ENCODE results near the gene SLIT3.

The SLIT3 gene

DNA sequence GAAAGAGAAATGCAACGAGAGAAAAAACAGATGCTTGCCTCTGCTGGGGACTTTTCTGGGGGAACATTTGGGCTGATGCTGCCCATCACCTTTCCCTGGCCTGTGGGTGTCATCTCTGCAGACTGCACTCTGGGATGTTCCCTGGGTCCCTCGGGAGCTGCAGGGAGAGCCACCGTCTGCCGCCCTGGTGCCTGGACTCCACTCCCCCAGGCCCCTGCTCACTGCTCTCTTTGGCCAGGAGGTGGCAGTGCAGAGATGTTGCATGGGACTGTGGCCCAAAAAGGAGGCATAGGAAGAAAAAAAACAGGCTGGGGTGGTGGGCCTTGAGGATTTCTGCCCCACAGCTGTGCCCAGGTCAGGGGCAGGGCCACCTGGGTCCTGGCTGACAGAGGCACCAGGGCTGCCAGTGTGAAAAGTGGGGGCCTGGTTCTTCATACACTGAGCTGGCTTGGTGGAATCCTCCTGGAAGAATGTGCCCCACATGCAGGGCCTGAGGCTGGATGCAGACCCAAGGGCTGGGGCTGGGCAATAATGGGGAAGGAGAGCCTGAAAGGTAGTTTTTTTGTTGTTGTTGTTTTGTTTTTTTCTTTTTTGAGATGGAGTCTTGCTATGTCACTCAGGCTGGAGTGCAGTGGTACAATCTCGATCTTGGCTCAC lies 353.6 kb downstream of the SLIT3 start:
- Histone ChIP-seq H3K27me3 (ENCODE audit: low read depth, low read length) (no peaks in the 10 kb centered on the region), H3K27ac (ENCODE audit: low read length) (no peak overlapping the region), H3K9me3 (ENCODE audit: control insufficient read depth in 1 of 2, low read length in 2 of 2) (no peaks in the 10 kb centered on the region), H3K4me3 (ENCODE audit: low read depth in 1 of 2, low read length in 2 of 2) (no peak overlapping the region), H3K36me3 (ENCODE audit: control insufficient read depth in 1 of 2, insufficient read depth in 2 of 2, low read length in 2 of 2) (no peaks in the 10 kb centered on the region), H3K4me1 (ENCODE audit: control insufficient read depth in 1 of 2, insufficient read depth in 2 of 2, low read length in 2 of 2) (no peaks in the 10 kb centered on the region)

- Histone ChIP-seq H3K4me1 (ENCODE audit: control insufficient read depth in 1 of 2, insufficient read depth in 2 of 2, low read length in 2 of 2) (no peaks in the 10 kb centered on the region), H3K36me3 (ENCODE audit: control insufficient read depth in 1 of 2, insufficient read depth in 2 of 2, low read length in 2 of 2) (no peaks in the 10 kb centered on the region), H3K27me3 (ENCODE audit: low read depth, low read length) (no peaks in the 10 kb centered on the region), H3K27ac (ENCODE audit: low read length) (no peak overlapping the region), H3K4me3 (ENCODE audit: low read depth in 1 of 2, low read length in 2 of 2) (no peak overlapping the region), H3K9me3 (ENCODE audit: control insufficient read depth in 1 of 2, low read length in 2 of 2) (no peaks in the 10 kb centered on the region)
Measured at GRCh38 chr5:168946363-168946762, 354.6 kb downstream of the SLIT3 start.

DNA sequence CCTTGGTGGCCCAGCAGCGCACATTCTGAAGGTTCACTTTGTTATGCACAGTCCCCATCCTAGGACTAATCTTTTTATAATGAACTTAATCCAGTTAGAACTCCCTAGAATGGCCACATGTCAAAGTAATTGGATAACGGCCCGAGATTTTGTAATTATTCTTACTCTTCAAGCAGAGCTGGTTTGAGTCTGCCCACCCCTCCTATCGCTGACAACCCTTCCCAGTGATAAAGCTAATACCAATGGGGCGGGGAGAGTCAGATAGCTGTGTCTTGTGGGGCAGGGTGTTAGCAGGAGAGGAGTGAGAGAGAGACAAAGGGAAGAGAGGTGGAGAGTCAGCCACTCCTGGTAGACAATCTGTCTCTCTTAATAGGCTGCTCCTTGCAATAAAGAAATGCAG lies 356.9 kb downstream of the SLIT3 start:
- Histone ChIP-seq H3K36me3 (ENCODE audit: control insufficient read depth in 1 of 2, insufficient read depth in 2 of 2, low read length in 2 of 2) (no peaks in the 10 kb centered on the region), H3K4me3 (ENCODE audit: low read depth in 1 of 2, low read length in 2 of 2) (no peak overlapping the region), H3K27me3 (ENCODE audit: low read depth, low read length) (no peaks in the 10 kb centered on the region), H3K27ac (ENCODE audit: low read length) (no peak overlapping the region), H3K4me1 (ENCODE audit: control insufficient read depth in 1 of 2, insufficient read depth in 2 of 2, low read length in 2 of 2) (no peaks in the 10 kb centered on the region), H3K9me3 (ENCODE audit: control insufficient read depth in 1 of 2, low read length in 2 of 2) (no peaks in the 10 kb centered on the region)

DNA sequence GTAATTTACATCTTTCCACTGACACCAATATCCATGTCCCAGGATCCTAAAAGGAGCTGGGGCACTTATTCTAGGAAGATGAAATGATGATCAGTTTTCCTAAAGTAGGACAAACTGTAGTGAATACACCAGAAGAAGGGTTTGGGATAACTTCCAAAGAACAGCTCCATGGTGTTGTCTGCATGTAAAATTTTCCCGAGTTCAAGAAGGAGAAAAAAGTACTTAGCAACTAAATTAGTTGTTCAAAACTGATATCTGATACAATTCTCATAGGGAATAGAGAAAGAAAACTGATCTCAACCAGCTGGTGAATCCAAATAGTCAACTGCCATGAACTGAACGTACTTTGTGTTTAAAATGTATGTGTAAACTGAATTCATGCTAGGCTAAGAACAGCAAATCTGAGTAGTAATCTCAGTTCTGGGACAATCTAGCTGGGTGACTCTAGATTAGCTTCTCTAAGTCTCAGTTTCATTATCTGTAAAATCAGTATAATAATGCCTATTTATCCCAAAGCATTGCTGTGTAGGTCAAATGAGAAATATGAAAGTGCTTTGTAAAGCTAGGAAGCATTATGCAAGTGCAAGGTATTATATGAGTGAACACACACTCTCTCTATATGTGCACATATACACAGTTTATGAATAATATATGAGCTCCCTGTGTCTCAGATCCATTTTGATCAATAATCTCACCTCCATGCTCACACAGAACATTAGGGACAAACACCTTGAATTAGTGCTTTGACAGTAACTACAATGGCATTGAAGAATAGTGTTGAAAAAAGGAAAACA lies 357.7 kb downstream of the SLIT3 start:
- no peaks in the 10 kb centered on the region for H3K9me3 ChIP-seq (ENCODE audit: control insufficient read depth in 1 of 2, low read length in 2 of 2)
- H3K4me3 ChIP-seq (ENCODE audit: low read depth in 1 of 2, low read length in 2 of 2), result no peak overlapping the region
- no peaks in the 10 kb centered on the region for H3K27me3 ChIP-seq (ENCODE audit: low read depth, low read length)
- H3K27ac ChIP-seq (ENCODE audit: low read length), result no peak overlapping the region
- no peaks in the 10 kb centered on the region for H3K36me3 ChIP-seq (ENCODE audit: control insufficient read depth in 1 of 2, insufficient read depth in 2 of 2, low read length in 2 of 2)
- H3K4me1 ChIP-seq (ENCODE audit: control insufficient read depth in 1 of 2, insufficient read depth in 2 of 2, low read length in 2 of 2), result no peaks in the 10 kb centered on the region

DNA sequence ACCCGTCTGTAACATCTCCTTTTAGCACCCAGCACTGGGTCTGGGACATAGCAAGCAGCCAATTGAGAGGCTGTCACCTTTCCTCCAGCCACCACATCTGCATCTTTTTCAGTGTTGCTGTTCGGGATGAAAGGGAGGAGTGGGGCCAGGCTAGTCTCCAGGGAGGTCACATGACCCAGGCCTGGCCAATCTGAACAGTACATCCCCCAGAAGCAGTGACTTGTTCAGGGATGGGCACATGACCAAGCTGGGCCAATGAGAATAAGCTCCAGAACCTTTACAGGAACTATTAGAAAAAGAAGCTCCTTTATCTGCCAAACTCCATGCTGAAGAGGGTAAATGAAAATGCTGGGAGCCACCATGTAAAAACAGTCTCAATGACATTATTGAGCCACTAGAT lies 359.0 kb downstream of the SLIT3 start:
- Histone ChIP-seq H3K4me3 (ENCODE audit: low read depth in 1 of 2, low read length in 2 of 2) (no peak overlapping the region), H3K36me3 (ENCODE audit: control insufficient read depth in 1 of 2, insufficient read depth in 2 of 2, low read length in 2 of 2) (no peaks in the 10 kb centered on the region), H3K27me3 (ENCODE audit: low read depth, low read length) (no peaks in the 10 kb centered on the region), H3K4me1 (ENCODE audit: control insufficient read depth in 1 of 2, insufficient read depth in 2 of 2, low read length in 2 of 2) (no peaks in the 10 kb centered on the region), H3K27ac (ENCODE audit: low read length) (no peak overlapping the region), H3K9me3 (ENCODE audit: control insufficient read depth in 1 of 2, low read length in 2 of 2) (no peaks in the 10 kb centered on the region)

DNA sequence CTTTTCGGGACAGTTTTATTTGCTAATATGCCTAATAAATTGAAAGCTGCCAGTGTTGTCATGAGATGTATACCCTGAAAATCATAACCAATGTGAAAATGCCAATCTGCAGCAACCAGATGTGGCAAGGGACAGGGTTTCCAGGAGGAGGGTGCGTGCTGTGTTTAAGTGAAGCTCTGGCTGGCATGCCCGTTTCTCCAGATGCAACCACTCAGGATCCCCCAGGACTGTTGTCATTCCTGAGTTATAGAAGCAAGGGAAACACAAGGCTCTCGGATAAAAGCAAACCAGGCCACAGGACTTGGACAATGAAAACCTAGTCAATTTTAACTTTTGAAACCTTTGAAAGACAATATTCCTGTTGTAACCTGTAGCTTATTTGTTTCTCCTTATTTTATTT lies 360.2 kb downstream of the SLIT3 start:
- Histone ChIP-seq H3K4me3 (ENCODE audit: low read depth in 1 of 2, low read length in 2 of 2) (no peak overlapping the region), H3K36me3 (ENCODE audit: control insufficient read depth in 1 of 2, insufficient read depth in 2 of 2, low read length in 2 of 2) (no peaks in the 10 kb centered on the region), H3K27ac (ENCODE audit: low read length) (no peak overlapping the region), H3K9me3 (ENCODE audit: control insufficient read depth in 1 of 2, low read length in 2 of 2) (no peaks in the 10 kb centered on the region), H3K4me1 (ENCODE audit: control insufficient read depth in 1 of 2, insufficient read depth in 2 of 2, low read length in 2 of 2) (no peaks in the 10 kb centered on the region), H3K27me3 (ENCODE audit: low read depth, low read length) (no peaks in the 10 kb centered on the region)

GRCh38 chr5:168939887-168940544 lies 360.9 kb downstream of the SLIT3 start:
- no peak overlapping the region for H3K4me3 ChIP-seq (ENCODE audit: low read depth in 1 of 2, low read length in 2 of 2)
- no peaks in the 10 kb centered on the region for H3K27me3 ChIP-seq (ENCODE audit: low read depth, low read length)
- no peaks in the 10 kb centered on the region for H3K4me1 ChIP-seq (ENCODE audit: control insufficient read depth in 1 of 2, insufficient read depth in 2 of 2, low read length in 2 of 2)
- no peaks in the 10 kb centered on the region for H3K9me3 ChIP-seq (ENCODE audit: control insufficient read depth in 1 of 2, low read length in 2 of 2)
- no peaks in the 10 kb centered on the region for H3K36me3 ChIP-seq (ENCODE audit: control insufficient read depth in 1 of 2, insufficient read depth in 2 of 2, low read length in 2 of 2)
- no peak overlapping the region for H3K27ac ChIP-seq (ENCODE audit: low read length)

DNA sequence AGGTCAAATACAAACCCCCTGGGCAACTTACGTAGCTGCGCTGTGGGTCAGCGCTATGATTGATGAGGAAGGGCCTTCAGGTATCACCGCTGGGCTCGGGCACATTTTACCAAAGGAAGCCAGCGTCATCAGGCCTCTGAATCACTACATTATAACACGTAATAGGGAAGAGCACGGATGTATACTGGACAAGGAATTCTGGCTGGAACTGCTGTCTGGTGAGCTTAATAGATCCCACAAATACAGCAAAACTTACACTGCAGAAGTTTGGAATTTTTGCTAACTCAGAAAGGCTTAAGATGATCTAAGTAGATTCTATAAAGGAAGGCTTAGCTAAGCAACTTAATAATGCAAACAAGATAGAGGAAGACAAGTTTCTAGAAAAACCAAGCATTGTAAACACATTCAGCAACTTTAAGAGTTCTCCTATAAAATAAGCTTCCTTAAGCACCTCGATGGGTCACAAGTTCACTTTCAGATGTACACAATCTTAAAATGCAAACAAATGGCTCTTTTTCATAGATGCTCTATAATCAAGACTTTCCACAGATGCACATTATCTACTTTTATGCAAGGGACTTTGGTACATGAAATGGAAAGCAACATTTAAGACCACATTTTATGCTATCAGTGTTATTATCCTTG lies 361.7 kb downstream of the SLIT3 start:
- Histone ChIP-seq H3K27ac (ENCODE audit: low read length) (no peak overlapping the region), H3K4me1 (ENCODE audit: control insufficient read depth in 1 of 2, insufficient read depth in 2 of 2, low read length in 2 of 2) (no peaks in the 10 kb centered on the region), H3K4me3 (ENCODE audit: low read depth in 1 of 2, low read length in 2 of 2) (no peak overlapping the region), H3K9me3 (ENCODE audit: control insufficient read depth in 1 of 2, low read length in 2 of 2) (no peaks in the 10 kb centered on the region), H3K36me3 (ENCODE audit: control insufficient read depth in 1 of 2, insufficient read depth in 2 of 2, low read length in 2 of 2) (no peaks in the 10 kb centered on the region), H3K27me3 (ENCODE audit: low read depth, low read length) (no peaks in the 10 kb centered on the region)

GRCh38 chr5:168936511-168936910 lies 364.4 kb downstream of the SLIT3 start:
- Histone ChIP-seq H3K27ac (ENCODE audit: low read length) (no peak overlapping the region), H3K4me1 (ENCODE audit: control insufficient read depth in 1 of 2, insufficient read depth in 2 of 2, low read length in 2 of 2) (no peaks in the 10 kb centered on the region), H3K36me3 (ENCODE audit: control insufficient read depth in 1 of 2, insufficient read depth in 2 of 2, low read length in 2 of 2) (no peaks in the 10 kb centered on the region), H3K4me3 (ENCODE audit: low read depth in 1 of 2, low read length in 2 of 2) (no peak overlapping the region), H3K27me3 (ENCODE audit: low read depth, low read length) (no peaks in the 10 kb centered on the region), H3K9me3 (ENCODE audit: control insufficient read depth in 1 of 2, low read length in 2 of 2) (no peaks in the 10 kb centered on the region)

DNA sequence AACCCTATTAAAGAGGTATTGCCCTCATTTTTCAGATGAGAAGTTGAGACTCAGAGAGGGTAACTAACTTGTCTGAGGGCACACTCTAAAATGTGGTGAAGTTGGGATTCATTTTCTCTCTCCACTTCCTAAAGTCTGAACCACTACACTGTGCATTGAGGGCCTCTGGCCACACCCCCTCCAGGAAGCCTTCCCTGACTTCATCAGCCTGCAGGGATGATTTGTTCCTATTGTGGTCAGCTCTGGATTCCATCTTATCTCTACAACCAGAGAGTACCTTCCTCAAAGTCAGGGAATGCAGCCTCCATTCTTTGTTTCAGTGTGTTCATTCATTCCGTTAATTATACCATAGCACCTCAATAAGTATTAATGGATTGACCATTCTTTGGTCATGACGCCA lies 365.8 kb downstream of the SLIT3 start:
- Histone ChIP-seq H3K27ac (ENCODE audit: low read length) (no peak overlapping the region), H3K36me3 (ENCODE audit: control insufficient read depth in 1 of 2, insufficient read depth in 2 of 2, low read length in 2 of 2) (no peaks in the 10 kb centered on the region), H3K4me1 (ENCODE audit: control insufficient read depth in 1 of 2, insufficient read depth in 2 of 2, low read length in 2 of 2) (no peaks in the 10 kb centered on the region), H3K4me3 (ENCODE audit: low read depth in 1 of 2, low read length in 2 of 2) (no peak overlapping the region), H3K27me3 (ENCODE audit: low read depth, low read length) (no peaks in the 10 kb centered on the region), H3K9me3 (ENCODE audit: control insufficient read depth in 1 of 2, low read length in 2 of 2) (no peaks in the 10 kb centered on the region)

- no peak overlapping the region for H3K27ac ChIP-seq (ENCODE audit: low read length)
- H3K9me3 ChIP-seq (ENCODE audit: control insufficient read depth in 1 of 2, low read length in 2 of 2), result no peaks in the 10 kb centered on the region
- H3K4me3 ChIP-seq (ENCODE audit: low read depth in 1 of 2, low read length in 2 of 2), result no peak overlapping the region
- no peaks in the 10 kb centered on the region for H3K27me3 ChIP-seq (ENCODE audit: low read depth, low read length)
- no peaks in the 10 kb centered on the region for H3K36me3 ChIP-seq (ENCODE audit: control insufficient read depth in 1 of 2, insufficient read depth in 2 of 2, low read length in 2 of 2)
- no peaks in the 10 kb centered on the region for H3K4me1 ChIP-seq (ENCODE audit: control insufficient read depth in 1 of 2, insufficient read depth in 2 of 2, low read length in 2 of 2)
Measured at GRCh38 chr5:168934169-168934568, 366.8 kb downstream of the SLIT3 start.
